Psoas muscle (tissue), 8 donors: ENCODE data around the gene KCTD5. TPM values are rescaled to one million over a fixed set of nuclear protein-coding genes. Genes with fewer than 3 reads are reported as not detected.

Experiments
- ATAC-seq, 4 donors: fragments of 200-7000 bp; cut with Tn5 transposase; one replicate each; pipeline ENCODE4 v1.9.1; 2020; ENCODE audit warnings: moderate library complexity in 3 of 4, mild to moderate bottlenecking in 2 of 4
- DNase-seq, 2 donors: peaks; one replicate each; pipeline ENCODE4 v3.0.0-alpha.2; 2020
- H3K27ac ChIP-seq: fragments of 200-600 bp; one replicate; pipeline ENCODE4 v1.8.0; 2022
- H3K27me3 ChIP-seq, 3 donors: fragments of 200-600 bp in 1 of 3; one replicate each; pipeline versions ENCODE4 v1.6.1 to v1.8.0; 2013 to 2022; ENCODE audit warnings: low read length in 2 of 3, mild to moderate bottlenecking in 2 of 3, moderate library complexity in 1 of 3; ENCODE audit not compliant: insufficient read depth in 3 of 3
- H3K36me3 ChIP-seq, 2 donors: fragments of 200-600 bp in 1 of 2; one replicate each; pipeline versions ENCODE4 v1.6.1 to v1.8.0; 2013 to 2022; ENCODE audit warnings: low read depth in 1 of 2, mild to moderate bottlenecking in 1 of 2, moderate library complexity in 1 of 2; ENCODE audit not compliant: insufficient read depth in 1 of 2
- H3K4me1 ChIP-seq: fragments of 200-600 bp; one replicate; pipeline ENCODE4 v1.8.0; 2022
- H3K4me3 ChIP-seq: fragments of 200-600 bp; one replicate; pipeline ENCODE4 v1.8.0; 2022; ENCODE audit warnings: mild to moderate bottlenecking
- H3K9me3 ChIP-seq: fragments of 200-600 bp; one replicate; pipeline ENCODE4 v1.8.0; 2022
- CTCF ChIP-seq: fragments of 200-600 bp; IDR thresholded peaks from one replicate; pipeline ENCODE4 v1.8.0; 2022; ENCODE audit warnings: antibody characterized with exemption
- WGBS, 3 donors: extraction: QIAGEN DNeasy Blood & Tissue Kit; methylation state at CpG; one replicate each; pipeline versions ENCODE4 v1.1.6 to v1.1.7; 2013; 5-methylcytosine and 5-hydroxymethylcytosine counted together
- intact Hi-C, 2 donors: fragments of 100-400 bp; cut with DNase I; formaldehyde crosslinking; loops; one replicate each; pipeline versions ENCODE4 v1.11.0 to v1.14.2; 2022
- polyA plus RNA-seq, 3 donors: library from polyadenylated mRNA; stranded (reverse); fragments of 200-250 nt; gene quantifications; one replicate each; pipeline ENCODE4 v1.2.3, GENCODE V29; 2013
- total RNA-seq, 4 donors: library from RNA; stranded (reverse); fragmentation: NEBNext Ultra II Directional in 2 of 4; extraction: Animal tissue kit (Norgen Biotek cat#: 25700) in 2 of 4; gene quantifications; one replicate each; pipeline versions ENCODE4 v1.2.1 to v1.2.4, GENCODE V29; 2021 to 2023
- donor health status: healthy with polysubstance abuse.
- donor health status: DM: no; HTN: no; CAD: no; lungs with moderate emphysema.
- donor health status: Bipolar disorder and iron deficiency.
- donor health status: healthy.
- donor health status: DM: yes; HTN: yes; CAD: no.
- donor health status: DM: no; HTN: no; CAD: no.
- donor health status: DM: no; HTN: no; CAD: no.
- donor health status: DM: yes; HTN: yes; CAD: no.

Gene KCTD5
- total and polyA plus RNA-seq, 7 donors = 9.1 to 65.8 (median 17.2) TPM

- DNase-seq (peak; percentile 90 to 95), ATAC-seq (peak; percentile 81 to 87 (median 86))
- peak overlapping the region; percentile 97 for H3K27ac ChIP-seq
- H3K36me3 ChIP-seq = peaks cover 0 to 27% of the 10 kb centered on the region in 2 donors
- H3K4me3 ChIP-seq = peak overlapping the region; percentile 96
- no peak for TF ChIP-seq CTCF
- intact Hi-C loops = no loop called here
- H3K9me3 ChIP-seq = no peaks in the 10 kb centered on the region
- 0 to 1% (median 1%) methylated on average over 38 to 78 of the region's 82 CpGs for WGBS, 3 donors
- peaks cover 47% of the 10 kb centered on the region for H3K4me1 ChIP-seq
- H3K27me3 ChIP-seq = no peaks in the 10 kb centered on the region
These were observed 70.8 kb downstream of the KCTD5 start for GRCh38 chr16:2752850-2753732.

GRCh38 chr16:2753733-2754020 lies 71.4 kb downstream of the KCTD5 start:
- TF ChIP-seq CTCF = no peak
- Histone ChIP-seq H3K9me3 (no peaks in the 10 kb centered on the region), H3K27ac (peak overlapping the region; percentile 97), H3K4me1 (peaks cover 47% of the 10 kb centered on the region), H3K4me3 (peak overlapping the region; percentile 96), H3K36me3 (peaks cover 6 to 33% of the 10 kb centered on the region in 2 donors), H3K27me3 (no peaks in the 10 kb centered on the region)
- intact Hi-C loops = loop anchor here in 1 of 2 donors (2.0 kb wide), 1 partner anchor 17 kb away; no protein-coding TSS in a partner anchor
- DNase-seq = no peak
- no peak for ATAC-seq
- whole genome bisulfite sequencing, 3 donors = 2 to 3% (median 2%) methylated on average over 7 of the region's 7 CpGs

- peak overlapping the region; percentile 37 for H3K27ac ChIP-seq
- intact Hi-C loops = loop anchor here in 1 of 2 donors (2.0 kb wide), 1 partner anchor 16 kb away; no protein-coding TSS in a partner anchor
- no peaks in the 10 kb centered on the region for H3K27me3 ChIP-seq
- TF ChIP-seq CTCF = no peak
- ATAC-seq = no peak
- H3K4me3 ChIP-seq = peak overlapping the region; percentile 96
- no peak for DNase-seq
- WGBS, 3 donors = 9 to 17% (median 10%) methylated on average over 3 of the region's 3 CpGs
- H3K4me1 ChIP-seq = peaks cover 47% of the 10 kb centered on the region
- peaks cover 14 to 42% of the 10 kb centered on the region in 2 donors for H3K36me3 ChIP-seq
- H3K9me3 ChIP-seq = no peaks in the 10 kb centered on the region
These were observed 72.8 kb downstream of the KCTD5 start for GRCh38 chr16:2755158-2755557.

GRCh38 chr16:2756288-2757015 lies 74.1 kb downstream of the KCTD5 start:
- ATAC-seq (no peak), DNase-seq (peak in 1 of 2 donors; percentile 8)
- peaks cover 44% of the 10 kb centered on the region for H3K4me1 ChIP-seq
- H3K9me3 ChIP-seq = no peaks in the 10 kb centered on the region
- no peaks in the 10 kb centered on the region for H3K27me3 ChIP-seq
- WGBS, 3 donors = 76 to 87% (median 86%) methylated on average over 30 of the region's 30 CpGs
- peaks cover 14 to 55% of the 10 kb centered on the region in 2 donors for H3K36me3 ChIP-seq
- TF ChIP-seq CTCF = no peak
- H3K27ac ChIP-seq = peak overlapping the region; percentile 37
- intact Hi-C loops = no loop called here
- peak overlapping the region; percentile 96 for H3K4me3 ChIP-seq
